Epithelial cell of proximal tubule (primary cell): Measurements from ENCODE around the gene KCNIP1. TPM values are rescaled to one million over a fixed set of nuclear protein-coding genes. Genes with fewer than 3 reads are reported as not detected.
A peak's percentile ranks its signal among the peaks of the same experiment; 100 is the strongest.

Experiments
- DNase-seq: peaks from one replicate; pipeline ENCODE4 v3.0.0-alpha.2; 2011; ENCODE audit warnings: low read depth
- H3K4me3 ChIP-seq: 2 replicates; pipeline ENCODE4 v1.5.1; 2011; ENCODE audit warnings: low read depth, mild to moderate bottlenecking, low read length
- CTCF ChIP-seq: conservative IDR thresholded peaks from 2 replicates; pipeline ENCODE4 v1.5.1; 2012; ENCODE audit warnings: low read depth, mild to moderate bottlenecking, low read length
- total RNA-seq: library from RNA; depleted of rRNA; stranded (reverse); fragments of >200 nt; gene quantifications from 2 replicates; pipeline ENCODE4 v1.2.3, GENCODE V29; 2015

The KCNIP1 gene
- total RNA-seq, 1 donor from 2014 or later = 2.0 TPM

- no peak for DNase-seq
- H3K4me3 ChIP-seq = no peak overlapping the region
- TF ChIP-seq CTCF = no peak
These were observed 28.4 kb upstream of the KCNIP1 start for GRCh38 chr5:170475294-170476000.

- TF ChIP-seq CTCF = no peak
- DNase-seq = no peak
- no peak overlapping the region for H3K4me3 ChIP-seq
These were observed 27.1 kb upstream of the KCNIP1 start for GRCh38 chr5:170476704-170477103.

- TF ChIP-seq CTCF = no peak
These were observed 25.9 kb upstream of the KCNIP1 start for GRCh38 chr5:170477906-170478305.

GRCh38 chr5:170478306-170478705, 25.5 kb upstream of the KCNIP1 start:
- no peak for TF ChIP-seq CTCF
- H3K4me3 ChIP-seq = no peak overlapping the region
- no peak for DNase-seq

More at GRCh38 chr5:170477906-170478305, 25.9 kb upstream of the KCNIP1 start:
- H3K4me3 ChIP-seq = no peak overlapping the region
- no peak for DNase-seq

GRCh38 chr5:170479484-170479883, 24.3 kb upstream of the KCNIP1 start:
- peak; percentile 52 for TF ChIP-seq CTCF
- no peak overlapping the region for H3K4me3 ChIP-seq
- DNase-seq = peak; percentile 62

GRCh38 chr5:170480260-170480659, 23.6 kb upstream of the KCNIP1 start:
- no peak overlapping the region for H3K4me3 ChIP-seq
- no peak for DNase-seq
- no peak for TF ChIP-seq CTCF

GRCh38 chr5:170481849-170482248, 22.0 kb upstream of the KCNIP1 start:
- no peak for TF ChIP-seq CTCF
- DNase-seq = no peak
- no peak overlapping the region for H3K4me3 ChIP-seq
